PC-9 (cell line): ENCODE measurements around the gene EFS. TPM values are rescaled to one million over a fixed set of nuclear protein-coding genes. Genes with fewer than 3 reads are reported as not detected.

ENCODE experiments used
- BruUV-seq: library from RNA; stranded (reverse); fragments of 400-500 nt; replicated peaks from 2 replicates; lab custom pipeline; 2021; lab: Mats Ljungman, UMichigan
- CTCF ChIA-PET: fragments of 300-600 bp; sonication (Branson Sonifier 250); formaldehyde crosslinking; loops from one replicate; lab custom pipeline; 2022; ENCODE audit warnings: antibody characterized with exemption; lab: Charles Lee
- POLR2A ChIA-PET: fragments of 300-600 bp; sonication (Branson Sonifier 250); formaldehyde crosslinking; loops from one replicate; lab custom pipeline; 2022; ENCODE audit warnings: antibody characterized with exemption; ENCODE audit not compliant: unreplicated experiment; lab: Charles Lee
- DNase-seq, 2 experiments: peaks; one replicate each; pipeline versions ENCODE4 v3.0.0 to v3.0.0-alpha.2; 2015 to 2022; ENCODE audit warnings: mixed read lengths in 1 of 2
- H2AFZ ChIP-seq: fragments of 200-600 bp; sonication (generic); 2 replicates; pipeline ENCODE4 v1.8.1; 2017; ENCODE audit warnings: antibody characterized with exemption
- H3F3A ChIP-seq: fragments of 200-600 bp; sonication (generic); 2 replicates; pipeline ENCODE4 v1.8.1; 2017; ENCODE audit warnings: antibody characterized with exemption, mild to moderate bottlenecking, low read depth; ENCODE audit not compliant: insufficient read depth
- H3K27ac ChIP-seq: fragments of 200-600 bp; sonication (generic); 2 replicates; pipeline ENCODE4 v1.6.1; 2016; ENCODE audit warnings: mixed run types
- H3K27me3 ChIP-seq: fragments of 200-600 bp; sonication (generic); 2 replicates; pipeline ENCODE4 v1.6.1; 2016; ENCODE audit warnings: low read depth, mixed run types; ENCODE audit not compliant: insufficient read depth
- H3K36me3 ChIP-seq: fragments of 200-600 bp; sonication (generic); 2 replicates; pipeline ENCODE4 v1.6.1; 2016; ENCODE audit warnings: low read depth, mixed run types
- H3K4me1 ChIP-seq: fragments of 200-600 bp; sonication (generic); replicated peaks from 2 replicates; pipeline ENCODE4 v1.6.1; 2016; ENCODE audit warnings: mixed run types; ENCODE audit not compliant: insufficient read depth
- H3K4me2 ChIP-seq: fragments of 200-600 bp; sonication (generic); 2 replicates; pipeline ENCODE4 v1.6.1; 2017; ENCODE audit warnings: mixed run types
- H3K4me3 ChIP-seq: fragments of 200-600 bp; sonication (generic); 2 replicates; pipeline ENCODE4 v1.6.1; 2016; ENCODE audit warnings: mixed run types
- H3K79me2 ChIP-seq: fragments of 200-600 bp; sonication (generic); 2 replicates; pipeline ENCODE4 v1.6.1; 2017; ENCODE audit warnings: low read depth, mixed run types
- H3K9me2 ChIP-seq: fragments of 200-600 bp; sonication (generic); 2 replicates; pipeline ENCODE4 v1.8.1; 2017; ENCODE audit warnings: mild to moderate bottlenecking; ENCODE audit not compliant: insufficient read depth
- H3K9me3 ChIP-seq: fragments of 200-600 bp; sonication (generic); 2 replicates; pipeline ENCODE4 v1.8.1; 2016; ENCODE audit warnings: low read depth; ENCODE audit not compliant: insufficient read depth
- H4K20me1 ChIP-seq: fragments of 200-600 bp; sonication (generic); 2 replicates; pipeline ENCODE4 v1.8.1; 2017; ENCODE audit not compliant: insufficient read depth
- EZH2 ChIP-seq: fragments of 200-600 bp; sonication (generic); IDR thresholded peaks from 2 replicates; pipeline ENCODE4 v1.8.0; 2017; ENCODE audit warnings: antibody characterized with exemption, low read depth
- intact Hi-C: fragments of 100-400 bp; cut with micrococcal nuclease; formaldehyde crosslinking; loops from one replicate; pipeline ENCODE4 v1.10.0; 2022; ENCODE audit not compliant: unreplicated experiment
- total RNA-seq: library from RNA; stranded (reverse); gene quantifications from 2 replicates; pipeline ENCODE4 v1.2.3, GENCODE V29; 2021
- TF ChIP-seq, protein P1 (sequence below): fragments of 200-600 bp; sonication (generic); conservative IDR thresholded peaks from 2 replicates; pipeline ENCODE4 v1.6.1; 2017; ENCODE audit warnings: mixed run types, antibody characterized with exemption, mild to moderate bottlenecking, moderate library complexity

Gene EFS
- total RNA-seq, 1 experiment from 2014 or later, result not detected

DNA sequence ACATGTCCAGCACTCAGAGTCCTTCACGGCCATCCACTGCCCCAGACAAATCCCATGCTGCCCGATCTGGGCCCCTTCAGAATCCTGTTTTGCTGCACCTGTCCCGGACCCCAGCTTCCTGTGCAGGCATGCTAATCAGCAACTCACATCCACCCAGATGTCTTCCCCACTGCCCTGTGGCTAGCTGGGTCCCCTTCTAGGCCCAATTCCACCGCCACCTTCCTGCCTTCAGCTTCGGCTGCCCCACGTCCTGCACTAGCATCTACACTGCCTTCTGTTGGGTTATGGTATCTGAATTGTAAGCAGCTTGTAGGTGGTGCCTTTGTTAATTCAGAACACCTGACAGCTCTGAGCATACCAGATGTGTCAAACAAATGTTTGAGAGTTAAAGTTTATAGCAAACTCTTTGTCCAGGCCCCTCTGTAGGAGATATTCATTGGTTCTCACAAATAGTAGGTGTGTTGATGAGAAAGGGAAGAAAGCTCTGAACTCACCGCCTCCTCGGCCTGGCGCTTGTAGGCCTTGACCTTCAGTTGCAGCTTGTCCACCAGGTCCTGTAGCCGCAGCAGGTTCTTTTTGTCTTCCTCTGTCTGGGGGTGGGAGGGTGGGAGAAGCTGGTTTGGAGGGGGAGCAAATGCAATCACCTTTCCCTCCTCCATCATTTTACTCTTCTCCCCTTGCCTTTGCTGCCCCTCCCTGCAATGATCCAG, 17.9 kb upstream of the EFS start:
- TF ChIP-seq, protein P1, sequence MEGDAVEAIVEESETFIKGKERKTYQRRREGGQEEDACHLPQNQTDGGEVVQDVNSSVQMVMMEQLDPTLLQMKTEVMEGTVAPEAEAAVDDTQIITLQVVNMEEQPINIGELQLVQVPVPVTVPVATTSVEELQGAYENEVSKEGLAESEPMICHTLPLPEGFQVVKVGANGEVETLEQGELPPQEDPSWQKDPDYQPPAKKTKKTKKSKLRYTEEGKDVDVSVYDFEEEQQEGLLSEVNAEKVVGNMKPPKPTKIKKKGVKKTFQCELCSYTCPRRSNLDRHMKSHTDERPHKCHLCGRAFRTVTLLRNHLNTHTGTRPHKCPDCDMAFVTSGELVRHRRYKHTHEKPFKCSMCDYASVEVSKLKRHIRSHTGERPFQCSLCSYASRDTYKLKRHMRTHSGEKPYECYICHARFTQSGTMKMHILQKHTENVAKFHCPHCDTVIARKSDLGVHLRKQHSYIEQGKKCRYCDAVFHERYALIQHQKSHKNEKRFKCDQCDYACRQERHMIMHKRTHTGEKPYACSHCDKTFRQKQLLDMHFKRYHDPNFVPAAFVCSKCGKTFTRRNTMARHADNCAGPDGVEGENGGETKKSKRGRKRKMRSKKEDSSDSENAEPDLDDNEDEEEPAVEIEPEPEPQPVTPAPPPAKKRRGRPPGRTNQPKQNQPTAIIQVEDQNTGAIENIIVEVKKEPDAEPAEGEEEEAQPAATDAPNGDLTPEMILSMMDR, result no peak
- TF ChIP-seq EZH2, result no peak
- no peaks in the 10 kb centered on the region for H3K9me3 ChIP-seq
- POLR2A ChIA-PET, result no interaction called here
- H3K9me2 ChIP-seq, result no peaks in the 10 kb centered on the region
- no peaks in the 10 kb centered on the region for H3K36me3 ChIP-seq
- no TSS peak for BruUV-seq
- no peak for DNase-seq
- H3K27me3 ChIP-seq, result peaks cover 71% of the 10 kb centered on the region
- H4K20me1 ChIP-seq, result no peaks in the 10 kb centered on the region
- H3K4me2 ChIP-seq, result no peak overlapping the region
- no peaks in the 10 kb centered on the region for H3K79me2 ChIP-seq
- no peak overlapping the region for H3K4me3 ChIP-seq
- intact Hi-C loops, result no loop called here
- no peaks in the 10 kb centered on the region for H3K4me1 ChIP-seq
- no peak overlapping the region for H3K27ac ChIP-seq
- H2AFZ ChIP-seq, result no peak overlapping the region
- CTCF ChIA-PET, result no interaction called here
- no peaks in the 10 kb centered on the region for H3F3A ChIP-seq

DNA sequence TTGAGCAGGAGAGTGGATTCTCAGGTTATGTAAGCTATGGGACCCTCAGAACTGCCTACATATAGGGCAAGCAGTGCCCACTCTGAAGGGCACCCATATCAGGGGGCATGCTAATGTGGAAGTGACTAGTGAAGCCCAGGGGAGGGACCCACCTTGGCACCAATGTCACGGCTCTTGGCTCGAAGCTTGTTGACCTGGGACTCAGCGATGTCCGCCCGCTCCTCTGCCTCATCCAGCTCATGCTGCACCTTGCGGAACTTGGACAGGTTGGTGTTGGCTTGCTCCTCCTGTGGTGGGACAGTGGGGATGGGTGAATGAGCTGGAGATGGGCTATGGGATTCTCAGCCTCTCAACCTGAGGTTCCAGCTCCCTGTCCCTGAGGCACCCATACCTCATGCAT, 17.3 kb upstream of the EFS start:
- TF ChIP-seq EZH2, result no peak
- TF ChIP-seq, protein P1, result no peak
- H3K4me3 ChIP-seq, result no peak overlapping the region
- ChIA-PET POLR2A (no interaction called here), CTCF (no interaction called here)
- DNase-seq, result no peak
- H3K36me3 ChIP-seq, result no peaks in the 10 kb centered on the region
- H3K27ac ChIP-seq, result no peak overlapping the region
- no peaks in the 10 kb centered on the region for H3K9me3 ChIP-seq
- no peaks in the 10 kb centered on the region for H3K4me1 ChIP-seq
- BruUV-seq, result no TSS peak
- intact Hi-C loops, result no loop called here
- peaks cover 72% of the 10 kb centered on the region for H3K27me3 ChIP-seq
- H3K4me2 ChIP-seq, result no peak overlapping the region
- no peaks in the 10 kb centered on the region for H3K9me2 ChIP-seq
- H3K79me2 ChIP-seq, result no peaks in the 10 kb centered on the region
- no peak overlapping the region for H2AFZ ChIP-seq
- H3F3A ChIP-seq, result no peaks in the 10 kb centered on the region
- no peaks in the 10 kb centered on the region for H4K20me1 ChIP-seq

DNA sequence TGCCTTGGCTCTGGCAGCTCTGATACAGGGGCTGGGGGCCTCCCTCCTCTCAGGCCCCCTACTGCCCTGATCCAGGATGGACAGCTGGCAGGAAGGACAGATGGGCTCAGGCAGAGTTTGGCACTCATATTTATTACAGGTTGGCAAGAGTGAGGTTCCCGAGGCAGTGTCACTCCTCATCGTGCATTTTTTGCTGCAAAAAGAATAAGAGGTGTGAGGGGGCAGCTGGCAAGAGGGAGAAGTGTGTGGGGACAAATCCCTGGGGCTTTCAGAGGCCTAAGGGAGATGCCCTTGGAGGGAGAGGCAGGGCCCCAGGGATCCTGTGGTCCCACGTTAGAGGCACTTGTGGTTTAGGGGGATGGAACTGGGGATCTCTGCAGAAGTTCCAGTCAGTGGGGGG, 16.9 kb upstream of the EFS start:
- no peaks in the 10 kb centered on the region for H3K4me1 ChIP-seq
- ChIA-PET CTCF (no interaction called here), POLR2A (no interaction called here)
- no peaks in the 10 kb centered on the region for H3K9me2 ChIP-seq
- TF ChIP-seq, protein P1, result no peak
- no peak for TF ChIP-seq EZH2
- no peak for DNase-seq
- H3K4me3 ChIP-seq, result no peak overlapping the region
- no peak overlapping the region for H2AFZ ChIP-seq
- BruUV-seq, result no TSS peak
- peaks cover 72% of the 10 kb centered on the region for H3K27me3 ChIP-seq
- no peaks in the 10 kb centered on the region for H3F3A ChIP-seq
- no peaks in the 10 kb centered on the region for H3K9me3 ChIP-seq
- H3K4me2 ChIP-seq, result no peak overlapping the region
- no peaks in the 10 kb centered on the region for H3K79me2 ChIP-seq
- intact Hi-C loops, result loop anchor here (2.0 kb wide), 1 partner anchor 261 kb away; no protein-coding TSS in a partner anchor
- H3K36me3 ChIP-seq, result no peaks in the 10 kb centered on the region
- H4K20me1 ChIP-seq, result no peaks in the 10 kb centered on the region
- H3K27ac ChIP-seq, result no peak overlapping the region
